Measurements from ENCODE around the gene TMSB10. TPM values are rescaled to one million over a fixed set of nuclear protein-coding genes. Genes with fewer than 3 reads are reported as not detected.
"Not testable (repeated sequence)": the region's sequence is repeated elsewhere in the genome, so short reads cannot be mapped to it uniquely, and the experiment has no call there.

TMSB10 gene
- total RNA-seq, 1 donor: 607 TPM

- DNase-seq (ENCODE audit: low read depth in 2 of 3, low spot score in 2 of 3): peak; percentile 95 to 99 (median 97)
Measured at GRCh38 chr2:84925724-84926376, 20.4 kb downstream of the TMSB10 start.

- no peak for DNase-seq (ENCODE audit: low read depth in 2 of 3, low spot score in 2 of 3)
Measured at GRCh38 chr2:84927275-84927627, 21.8 kb downstream of the TMSB10 start.

GRCh38 chr2:84931384-84931821 lies 25.9 kb downstream of the TMSB10 start:
- no peak for DNase-seq (ENCODE audit: low read depth in 2 of 3, low spot score in 2 of 3)

GRCh38 chr2:84938194-84938879 lies 32.9 kb downstream of the TMSB10 start:
- DNase-seq (ENCODE audit: low read depth in 2 of 3, low spot score in 2 of 3): peak in 2 of 3 donors; percentile 48 to 76

- DNase-seq (ENCODE audit: low read depth in 2 of 3, low spot score in 2 of 3): peak in 2 of 3 donors; percentile 89 to 90
Measured at GRCh38 chr2:84939426-84940087, 34.1 kb downstream of the TMSB10 start.

- DNase-seq (ENCODE audit: low read depth in 2 of 3, low spot score in 2 of 3): no peak
Measured at GRCh38 chr2:84940088-84940470, 34.6 kb downstream of the TMSB10 start.

GRCh38 chr2:84940831-84941412 lies 35.5 kb downstream of the TMSB10 start:
- no peak for DNase-seq (ENCODE audit: low read depth in 2 of 3, low spot score in 2 of 3)

- no peak for DNase-seq (ENCODE audit: low read depth in 2 of 3, low spot score in 2 of 3)
Measured at GRCh38 chr2:84942166-84942565, 36.7 kb downstream of the TMSB10 start.

- DNase-seq (ENCODE audit: low read depth in 2 of 3, low spot score in 2 of 3): no peak
Measured at GRCh38 chr2:84942964-84943421, 37.5 kb downstream of the TMSB10 start.

- DNase-seq (ENCODE audit: low read depth in 2 of 3, low spot score in 2 of 3): no peak
Measured at GRCh38 chr2:84944295-84944909, 38.9 kb downstream of the TMSB10 start.

- DNase-seq (ENCODE audit: low read depth in 2 of 3, low spot score in 2 of 3): not testable (repeated sequence)
Measured at GRCh38 chr2:84945838-84946203, 40.4 kb downstream of the TMSB10 start.

GRCh38 chr2:84946204-84947009 lies 41.0 kb downstream of the TMSB10 start:
- peak in 2 of 3 donors; percentile 74 for DNase-seq (ENCODE audit: low read depth in 2 of 3, low spot score in 2 of 3)

- no peak for DNase-seq (ENCODE audit: low read depth in 2 of 3, low spot score in 2 of 3)
Measured at GRCh38 chr2:84947010-84947593, 41.6 kb downstream of the TMSB10 start.

GRCh38 chr2:84953535-84953934 lies 48.1 kb downstream of the TMSB10 start:
- DNase-seq (ENCODE audit: low read depth in 2 of 3, low spot score in 2 of 3): no peak

GRCh38 chr2:84954329-84954728 lies 48.9 kb downstream of the TMSB10 start:
- DNase-seq (ENCODE audit: low read depth in 2 of 3, low spot score in 2 of 3): no peak

Other genes starting within 250 kb of the TMSB10 start
- gene TRABD2A, start 24.6 kb upstream of the TMSB10 start, total RNA-seq: 0.27 TPM
- 20.2 TPM for gene KCMF1, start 65.5 kb downstream of the TMSB10 start, total RNA-seq
- not detected for gene TCF7L1, start 227.7 kb downstream of the TMSB10 start, total RNA-seq